ENCODE measurements around the gene HOXC10. TPM values are rescaled to one million over a fixed set of nuclear protein-coding genes. Genes with fewer than 3 reads are reported as not detected.
A peak's percentile ranks its signal among the peaks of the same experiment; 100 is the strongest.

The HOXC10 gene
- total RNA-seq, 1 experiment from 2014 or later = not detected

- TF ChIP-seq ARID4B (CRISPR knock-in tag; IDR thresholded peaks at IDR 0.05; ENCODE audit: borderline replicate concordance) (no peak), EMX1 (CRISPR knock-in tag; IDR thresholded peaks at IDR 0.05) (no peak), E2F5 (CRISPR knock-in tag; IDR thresholded peaks at IDR 0.05) (no peak), ZNF263 (CRISPR knock-in tag; IDR thresholded peaks at IDR 0.05; ENCODE audit: low read depth) (no peak), FOXJ3 (CRISPR knock-in tag; IDR thresholded peaks at IDR 0.05; ENCODE audit: borderline replicate concordance) (no peak), ELF4 (CRISPR knock-in tag; IDR thresholded peaks at IDR 0.05; ENCODE audit: low read depth) (no peak), ZNF232 (CRISPR knock-in tag; IDR thresholded peaks at IDR 0.05) (no peak), ZNF138 (CRISPR knock-in tag; conservative IDR thresholded peaks at IDR 0.05) (no peak), E2F1 (CRISPR knock-in tag; IDR thresholded peaks at IDR 0.05) (no peak), NFYB (CRISPR knock-in tag; conservative IDR thresholded peaks at IDR 0.05; ENCODE audit: low read depth) (no peak), NR3C1 (CRISPR knock-in tag; conservative IDR thresholded peaks at IDR 0.05; ENCODE audit: low read depth) (no peak), CBFB (CRISPR knock-in tag; IDR thresholded peaks at IDR 0.05; ENCODE audit: low read depth) (no peak), FOXK1 (CRISPR knock-in tag; IDR thresholded peaks at IDR 0.05) (no peak), ERG (CRISPR knock-in tag; IDR thresholded peaks at IDR 0.05) (no peak)
Observed at GRCh38 chr12:54019091-54019811, 34.3 kb downstream of the HOXC10 start (continued).

- peaks cover 99% of the 10 kb centered on the region for H3K27me3 Mint-ChIP-seq (ENCODE audit: low read depth)
- H3K9me3 Mint-ChIP-seq = no peaks in the 10 kb centered on the region
- CTCF ChIA-PET = interaction anchor here (0.6 kb wide), 1 partner anchor 181 kb away, joined by 3 read pairs; no protein-coding TSS in a partner anchor
- no peak for DNase-seq (ENCODE audit: low spot score)
- peaks cover 25% of the 10 kb centered on the region for H3K4me1 Mint-ChIP-seq
- no peak overlapping the region for H3K27ac Mint-ChIP-seq
- POLR2A ChIA-PET = no interaction called here
- H3K36me3 Mint-ChIP-seq = no peaks in the 10 kb centered on the region; the same call in 1 of the 2 replicates
- peak overlapping the region; percentile 38 for H3K4me3 Mint-ChIP-seq
- ATAC-seq = no peak
- TF ChIP-seq CREB1 (CRISPR knock-in tag; IDR thresholded peaks at IDR 0.05) (no peak), CBFB (CRISPR knock-in tag; IDR thresholded peaks at IDR 0.05; ENCODE audit: low read depth) (no peak), FOXJ3 (CRISPR knock-in tag; IDR thresholded peaks at IDR 0.05; ENCODE audit: borderline replicate concordance) (no peak), NFYB (CRISPR knock-in tag; conservative IDR thresholded peaks at IDR 0.05; ENCODE audit: low read depth) (no peak), ZNF423 (CRISPR knock-in tag; IDR thresholded peaks at IDR 0.05) (no peak), E2F5 (CRISPR knock-in tag; IDR thresholded peaks at IDR 0.05) (no peak), EMX1 (CRISPR knock-in tag; IDR thresholded peaks at IDR 0.05) (no peak), ZSCAN18 (CRISPR knock-in tag; IDR thresholded peaks at IDR 0.05) (no peak), ZNF396 (CRISPR knock-in tag; IDR thresholded peaks at IDR 0.05; ENCODE audit: borderline replicate concordance) (no peak), ATF3 (CRISPR knock-in tag; conservative IDR thresholded peaks at IDR 0.05) (no peak), USF1 (CRISPR knock-in tag; IDR thresholded peaks at IDR 0.05) (no peak), IRF2 (CRISPR knock-in tag; IDR thresholded peaks at IDR 0.05; ENCODE audit: borderline replicate concordance, low read depth) (no peak), OVOL2 (CRISPR knock-in tag; IDR thresholded peaks at IDR 0.05; ENCODE audit: borderline replicate concordance) (no peak), TEAD4 (CRISPR knock-in tag; IDR thresholded peaks at IDR 0.05) (no peak)
Observed at GRCh38 chr12:54019924-54020590, 35.1 kb downstream of the HOXC10 start.
